B cell (primary cell): ENCODE results near the gene XG. TPM values are rescaled to one million over a fixed set of nuclear protein-coding genes. Genes with fewer than 3 reads are reported as not detected.

Experiments used
- ATAC-seq: fragments of 200-7000 bp; cut with Tn5 transposase; one replicate; pipeline ENCODE4 v1.10.0; 2021; ENCODE audit warnings: low read depth, mild to moderate bottlenecking, moderate number of reproducible peaks, moderate library complexity
- CTCF ChIA-PET: fragments of 350-600 bp; sonication (Branson Sonifier 250); formaldehyde crosslinking; loops from one replicate; lab custom pipeline; 2021; ENCODE audit warnings: antibody characterized with exemption, inconsistent platforms; lab: Charles Lee
- POLR2A ChIA-PET: fragments of 350-600 bp; sonication (Branson Sonifier 250); formaldehyde crosslinking; loops from one replicate; lab custom pipeline; 2021; ENCODE audit warnings: antibody characterized with exemption; lab: Charles Lee
- DNase-seq: peaks from one replicate; pipeline ENCODE4 v3.0.0; 2013
- H2AFZ ChIP-seq: 2 replicates; pipeline ENCODE4 v1.6.1; 2012; ENCODE audit warnings: mild to moderate bottlenecking, low read depth, low read length; ENCODE audit not compliant: insufficient read depth, poor library complexity, severe bottlenecking
- H3K27ac ChIP-seq, 2 donors: 1 replicate in 1 of 2; 2 replicates in 1 of 2; pipeline ENCODE4 v1.5.1; 2012 to 2013; ENCODE audit warnings: low read length in 2 of 2, mild to moderate bottlenecking in 2 of 2, moderate library complexity in 1 of 2
- H3K27me3 ChIP-seq, 4 experiments: fragments of 200-600 bp in 1 of 4; sonication (generic) in 1 of 4; replicated peaks in 1 of 4; 1 replicate in 2 of 4; 2 replicates in 2 of 4; pipeline versions ENCODE4 v1.6.1 to v1.7.0; 2013 to 2016; ENCODE audit warnings: low read length in 3 of 4, mild to moderate bottlenecking in 2 of 4, mixed read lengths in 1 of 4, moderate library complexity in 1 of 4; ENCODE audit not compliant: insufficient read depth in 4 of 4, control insufficient read depth in 3 of 4; ENCODE audit errors: control extremely low read depth in 1 of 4
- H3K36me3 ChIP-seq, 2 experiments: replicated peaks in 1 of 2; 1 replicate in 1 of 2; 2 replicates in 1 of 2; pipeline versions ENCODE4 v1.6.1 to v1.7.1; 2013; ENCODE audit warnings: low read length in 1 of 2; ENCODE audit not compliant: insufficient read depth in 2 of 2, control insufficient read depth in 1 of 2; ENCODE audit errors: control extremely low read depth in 1 of 2, extremely low read depth in 1 of 2
- H3K4me1 ChIP-seq, 2 donors: fragments of 200-600 bp in 1 of 2; sonication (generic) in 1 of 2; 1 replicate in 1 of 2; 2 replicates in 1 of 2; pipeline versions ENCODE4 v1.5.1 to v1.6.1; 2013 to 2017; ENCODE audit warnings: low read length in 2 of 2; ENCODE audit not compliant: control insufficient read depth in 2 of 2, insufficient read depth in 2 of 2
- H3K4me2 ChIP-seq: replicated peaks from 2 replicates; pipeline ENCODE3; 2012; ENCODE audit warnings: mild to moderate bottlenecking, low read depth, low read length; ENCODE audit not compliant: poor library complexity, severe bottlenecking
- H3K4me3 ChIP-seq, 5 experiments: fragments of 200-600 bp in 1 of 5; sonication (generic) in 1 of 5; 1 replicate in 3 of 5; 2 replicates in 2 of 5; pipeline versions ENCODE4 v1.5.1 to v1.7.0; 2011 to 2016; ENCODE audit warnings: low read length in 4 of 5, mild to moderate bottlenecking in 4 of 5, low read depth in 2 of 5, control low read depth in 1 of 5, moderate library complexity in 1 of 5; ENCODE audit not compliant: insufficient read depth in 1 of 5; ENCODE audit errors: control extremely low read depth in 1 of 5, extremely low read depth in 1 of 5
- H3K79me2 ChIP-seq: fragments of 200-600 bp; sonication (generic); one replicate; pipeline ENCODE4 v1.6.0; 2016; ENCODE audit warnings: low read length; ENCODE audit not compliant: control insufficient read depth, insufficient read depth
- H3K9ac ChIP-seq: fragments of 200-600 bp; sonication (generic); 2 replicates; pipeline ENCODE4 v1.6.1; 2017; ENCODE audit warnings: mild to moderate bottlenecking, low read length, moderate library complexity
- H3K9me3 ChIP-seq, 3 donors: one replicate each; pipeline versions ENCODE4 v1.6.1 to v1.7.1; 2013; ENCODE audit warnings: low read length in 2 of 3; ENCODE audit not compliant: control insufficient read depth in 2 of 3, insufficient read depth in 1 of 3; ENCODE audit errors: control extremely low read depth in 1 of 3
- H4K20me1 ChIP-seq: 2 replicates; pipeline ENCODE4 v1.6.0; 2012; ENCODE audit warnings: mild to moderate bottlenecking, low read length; ENCODE audit not compliant: insufficient read depth, control insufficient read depth, poor library complexity, severe bottlenecking
- H3K27ac Mint-ChIP-seq: one replicate; pipeline ENCODE4 v1.8.0; 2021; ENCODE audit warnings: mixed read lengths
- H3K27me3 Mint-ChIP-seq: one replicate; pipeline ENCODE4 v1.8.0; 2021; ENCODE audit warnings: mixed read lengths
- H3K4me1 Mint-ChIP-seq: one replicate; pipeline ENCODE4 v1.8.0; 2021; ENCODE audit warnings: mixed read lengths
- H3K4me3 Mint-ChIP-seq: one replicate; pipeline ENCODE4 v1.8.0; 2021; ENCODE audit warnings: mixed read lengths
- H3K9me3 Mint-ChIP-seq: one replicate; pipeline ENCODE4 v1.8.0; 2022; ENCODE audit warnings: mixed read lengths; ENCODE audit not compliant: insufficient read depth
- CTCF ChIP-seq: fragments of 200-600 bp; IDR thresholded peaks from one replicate; pipeline ENCODE4 v1.8.0; 2022; ENCODE audit warnings: antibody characterized with exemption, mild to moderate bottlenecking
- EZH2 ChIP-seq: IDR thresholded peaks from 2 replicates; pipeline ENCODE4 v1.6.1; 2012; ENCODE audit warnings: borderline replicate concordance, low read depth, mild to moderate bottlenecking, moderate library complexity, low read length; ENCODE audit not compliant: insufficient read depth, poor library complexity, severe bottlenecking
- WGBS: methylation state at CpG from one replicate; pipeline ENCODE4 v1.1.5; 2013; ENCODE audit warnings: missing lambda C conversion rate; ENCODE audit not compliant: insufficient coverage; 5-methylcytosine and 5-hydroxymethylcytosine counted together
- intact Hi-C: fragments of 100-400 bp; cut with micrococcal nuclease; formaldehyde crosslinking; loops from one replicate; pipeline ENCODE4 v1.10.0; 2022
- polyA plus RNA-seq: library from polyadenylated mRNA; depleted of rRNA; stranded (reverse); fragments of >200 nt; gene quantifications from 2 replicates; pipeline ENCODE4 v1.2.3, GENCODE V29; 2012
- total RNA-seq, 2 donors: library from RNA; stranded (reverse); fragments of 120-200 nt in 1 of 2; gene quantifications; 1 replicate in 1 of 2; 2 replicates in 1 of 2; pipeline versions ENCODE4 v1.2.3 to v1.2.4, GENCODE V29; 2013 to 2022

Gene XG
- total and polyA plus RNA-seq, 2 donors (not counting 1 experiment from before 2014, with no cell fraction given), result 0.03 TPM; not detected in 1

- no peaks in the 10 kb centered on the region for H3K79me2 ChIP-seq
- no peak overlapping the region for H3K9ac ChIP-seq
- TF ChIP-seq EZH2 (no peak), CTCF (no peak)
- no CpG with 5 or more reads among the region's 1 CpG for WGBS
- H3K4me3 ChIP-seq, result no peak overlapping the region
- H3K4me1 ChIP-seq, result no peaks in the 10 kb centered on the region
- Mint-ChIP-seq H3K4me3 (no peak overlapping the region), H3K27me3 (peaks cover 12% of the 10 kb centered on the region), H3K4me1 (no peaks in the 10 kb centered on the region), H3K27ac (no peak overlapping the region), H3K9me3 (peaks cover 3% of the 10 kb centered on the region)
- peaks cover 0 to 5% (median 0%) of the 10 kb centered on the region in 3 donors for H3K9me3 ChIP-seq
- H3K27ac ChIP-seq, result no peak overlapping the region
- CTCF ChIA-PET, result no interaction called here
- intact Hi-C loops, result no loop called here
- no peak for ATAC-seq
- H3K27me3 ChIP-seq, result no peaks in the 10 kb centered on the region
- H2AFZ ChIP-seq, result no peak overlapping the region
- POLR2A ChIA-PET, result no interaction called here
- no peaks in the 10 kb centered on the region for H4K20me1 ChIP-seq
- no peak for DNase-seq
- H3K36me3 ChIP-seq, result no peaks in the 10 kb centered on the region
- H3K4me2 ChIP-seq, result no peak overlapping the region
These were observed 89.1 kb downstream of the XG start for GRCh38 chrX:2840961-2841360.

GRCh38 chrX:2841537-2841936, 89.7 kb downstream of the XG start:
- DNase-seq (no peak), ATAC-seq (no peak)
- WGBS, result no CpG with 5 or more reads among the region's 9 CpGs
- no peaks in the 10 kb centered on the region for H3K36me3 ChIP-seq
- H3K27ac Mint-ChIP-seq, result no peak overlapping the region
- H3K79me2 ChIP-seq, result no peaks in the 10 kb centered on the region
- H3K4me3 ChIP-seq, result no peak overlapping the region
- CTCF ChIA-PET, result no interaction called here
- no peak overlapping the region for H2AFZ ChIP-seq
- H3K4me1 Mint-ChIP-seq, result no peaks in the 10 kb centered on the region
- H3K9me3 Mint-ChIP-seq, result peaks cover 3% of the 10 kb centered on the region
- no peak overlapping the region for H3K4me2 ChIP-seq
- POLR2A ChIA-PET, result no interaction called here
- H3K4me3 Mint-ChIP-seq, result no peak overlapping the region
- no peak for TF ChIP-seq CTCF
- no peak for TF ChIP-seq EZH2
- intact Hi-C loops, result no loop called here
- no peaks in the 10 kb centered on the region for H4K20me1 ChIP-seq
- H3K9ac ChIP-seq, result no peak overlapping the region
- no peaks in the 10 kb centered on the region for H3K27me3 ChIP-seq
- H3K4me1 ChIP-seq, result no peaks in the 10 kb centered on the region
- peaks cover 12% of the 10 kb centered on the region for H3K27me3 Mint-ChIP-seq
- no peak overlapping the region for H3K27ac ChIP-seq
- peaks cover 0 to 2% (median 0%) of the 10 kb centered on the region in 3 donors for H3K9me3 ChIP-seq
